SK-N-SH (cell line): Measurements from ENCODE around the gene XAB2.

Source experiments
- CTCF ChIP-seq: fragments of 200-600 bp; sonication (generic); IDR thresholded peaks from 2 replicates; pipeline ENCODE4 v1.6.1; 2017; ENCODE audit warnings: antibody characterized with exemption, mild to moderate bottlenecking, moderate library complexity
- MEF2A ChIP-seq: IDR thresholded peaks from 2 replicates; pipeline ENCODE4 v1.4.0; 2012; ENCODE audit warnings: low read depth, borderline replicate concordance
- TEAD4 ChIP-seq: IDR thresholded peaks from 2 replicates; pipeline ENCODE4 v1.4.0; 2012; ENCODE audit warnings: mild to moderate bottlenecking, borderline replicate concordance; ENCODE audit not compliant: insufficient read depth

GRCh38 chr19:7676376-7676775, 47.0 kb upstream of the XAB2 start:
- no peak for TF ChIP-seq CTCF
- no peak for TF ChIP-seq MEF2A
- no peak for TF ChIP-seq TEAD4
